UCSD-AML1 (cell line): ENCODE data around the gene FUT2.
A peak's percentile ranks its signal among the peaks of the same experiment; 100 is the strongest.
"Not testable (repeated sequence)": the region's sequence is repeated elsewhere in the genome, so short reads cannot be mapped to it uniquely, and the experiment has no call there.

ENCODE experiments used
- DNase-seq: peaks from one replicate; lab custom pipeline; 2025; ENCODE audit not compliant: unreplicated experiment; lab: John Stamatoyannopoulos, UW

FUT2 gene

DNA sequence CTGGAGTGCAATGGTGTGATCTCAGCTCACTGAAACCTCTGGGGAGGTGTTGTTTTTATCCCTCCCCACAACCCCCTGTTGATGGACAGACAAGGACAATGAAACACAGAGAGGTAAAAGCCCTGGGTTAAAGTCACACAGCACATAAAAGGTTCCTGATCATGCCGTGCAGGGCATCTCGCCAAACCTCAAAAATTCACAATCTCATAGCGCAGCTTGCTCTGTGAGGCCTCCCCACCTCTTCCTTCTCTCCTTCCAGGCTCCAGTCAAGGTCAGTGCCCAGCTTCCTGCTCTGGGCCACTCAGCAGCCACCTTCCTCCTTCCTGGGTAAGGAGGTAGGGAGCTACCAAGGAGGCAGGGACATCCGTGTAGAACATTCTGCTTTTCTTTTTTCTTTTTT is 2.3 kb downstream of the FUT2 start:
- DNase-seq, result peak; percentile 67

GRCh38 chr19:48702701-48703100 is 6.9 kb downstream of the FUT2 start:
- DNase-seq, result no peak

GRCh38 chr19:48703316-48703715 is 7.5 kb downstream of the FUT2 start:
- DNase-seq, result no peak

DNA sequence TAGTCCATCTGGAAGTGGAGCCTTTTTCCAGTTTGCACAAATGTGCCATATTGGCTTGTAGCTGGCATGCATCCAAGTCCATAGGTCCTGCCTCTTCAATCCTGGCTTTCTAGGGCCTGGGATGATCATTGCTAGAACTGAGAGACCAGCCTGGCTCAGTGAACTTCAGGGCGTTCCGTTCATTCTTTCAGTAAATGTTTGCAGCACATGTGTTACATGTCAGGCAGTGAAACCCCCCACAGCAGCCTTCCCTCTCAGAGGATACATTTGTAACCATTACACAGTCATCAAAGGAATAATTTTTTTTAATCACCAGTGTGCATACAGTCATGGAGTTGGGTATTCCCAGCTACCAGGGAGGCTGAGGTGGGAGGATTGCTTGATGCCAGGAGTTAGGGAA is 9.7 kb downstream of the FUT2 start:
- no peak for DNase-seq

DNA sequence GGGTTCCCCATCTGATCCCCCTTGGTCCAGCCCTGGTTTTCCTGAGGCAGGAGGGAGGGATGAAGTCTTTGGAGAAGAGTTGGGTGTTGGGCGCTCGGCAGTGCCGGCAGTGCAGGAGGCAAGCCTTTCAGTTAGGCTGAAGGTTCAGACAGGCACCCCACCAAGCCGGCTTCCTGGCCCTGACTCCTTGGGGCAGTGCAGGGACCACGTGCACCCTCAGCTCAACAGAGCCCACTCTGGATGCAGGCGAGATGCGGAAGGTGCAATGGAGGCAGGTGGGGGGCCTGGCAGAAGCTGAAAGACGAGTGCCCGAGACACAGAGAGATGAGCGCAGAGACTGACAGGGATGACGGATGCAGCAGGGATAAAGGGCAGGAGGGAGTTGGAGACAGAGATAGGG is 12.7 kb downstream of the FUT2 start:
- DNase-seq, result no peak

- DNase-seq, result no peak
Observed at GRCh38 chr19:48711106-48711662, 15.4 kb downstream of the FUT2 start.

GRCh38 chr19:48713041-48713863 is 17.5 kb downstream of the FUT2 start:
- no peak for DNase-seq

GRCh38 chr19:48713864-48714755 is 18.3 kb downstream of the FUT2 start:
- DNase-seq, result peak; percentile 100

GRCh38 chr19:48714759-48715675 is 19.2 kb downstream of the FUT2 start:
- DNase-seq, result no peak

DNA sequence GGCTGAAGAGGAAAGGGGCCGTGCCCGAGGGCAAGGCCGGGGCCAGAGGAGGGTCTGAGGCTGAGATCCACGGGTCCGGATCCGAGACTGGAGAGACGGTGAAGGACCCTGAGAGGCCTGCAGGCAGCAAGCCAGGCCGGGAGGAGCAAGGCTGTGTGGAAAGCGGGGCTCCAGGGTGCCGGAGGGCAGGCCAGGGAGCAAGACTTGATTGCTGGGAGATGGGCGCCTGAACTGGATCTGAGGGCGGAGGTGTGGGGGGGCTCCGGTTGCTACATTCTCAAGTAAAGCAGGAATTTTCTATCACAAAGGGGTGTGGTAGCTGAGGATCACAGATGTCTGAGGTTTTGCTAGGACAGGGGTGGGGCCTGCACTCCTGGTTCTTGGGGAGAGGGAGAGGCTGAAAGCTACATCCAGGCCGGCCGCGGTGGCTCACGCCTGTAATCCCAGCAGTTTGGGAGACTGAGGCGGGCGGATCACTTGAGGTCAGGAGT is 20.0 kb downstream of the FUT2 start:
- DNase-seq, result no peak

- DNase-seq, result no peak
Observed at GRCh38 chr19:48716562-48717291, 21.0 kb downstream of the FUT2 start.

DNA sequence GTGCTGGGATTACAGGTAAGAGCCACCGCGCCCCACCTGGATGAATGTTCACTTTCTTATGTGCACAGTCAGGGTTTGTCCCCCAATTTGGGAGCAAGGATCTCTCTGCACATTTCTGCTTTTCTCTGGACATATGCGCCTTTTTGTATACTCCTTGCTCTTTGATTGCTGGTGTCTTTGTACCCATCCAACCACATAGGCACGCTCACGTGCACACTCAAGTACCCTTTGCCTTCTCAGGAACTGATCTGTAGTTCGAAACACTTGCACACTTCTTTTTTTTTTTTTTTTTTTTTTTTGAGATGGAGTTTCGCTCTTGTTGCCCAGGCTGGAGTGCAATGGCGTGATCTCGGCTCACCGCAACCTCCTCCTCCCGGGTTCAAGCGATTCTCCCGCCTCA is 22.3 kb downstream of the FUT2 start:
- not testable (repeated sequence) for DNase-seq

- DNase-seq, result no peak
Observed at GRCh38 chr19:48718711-48719231, 23.0 kb downstream of the FUT2 start.

DNA sequence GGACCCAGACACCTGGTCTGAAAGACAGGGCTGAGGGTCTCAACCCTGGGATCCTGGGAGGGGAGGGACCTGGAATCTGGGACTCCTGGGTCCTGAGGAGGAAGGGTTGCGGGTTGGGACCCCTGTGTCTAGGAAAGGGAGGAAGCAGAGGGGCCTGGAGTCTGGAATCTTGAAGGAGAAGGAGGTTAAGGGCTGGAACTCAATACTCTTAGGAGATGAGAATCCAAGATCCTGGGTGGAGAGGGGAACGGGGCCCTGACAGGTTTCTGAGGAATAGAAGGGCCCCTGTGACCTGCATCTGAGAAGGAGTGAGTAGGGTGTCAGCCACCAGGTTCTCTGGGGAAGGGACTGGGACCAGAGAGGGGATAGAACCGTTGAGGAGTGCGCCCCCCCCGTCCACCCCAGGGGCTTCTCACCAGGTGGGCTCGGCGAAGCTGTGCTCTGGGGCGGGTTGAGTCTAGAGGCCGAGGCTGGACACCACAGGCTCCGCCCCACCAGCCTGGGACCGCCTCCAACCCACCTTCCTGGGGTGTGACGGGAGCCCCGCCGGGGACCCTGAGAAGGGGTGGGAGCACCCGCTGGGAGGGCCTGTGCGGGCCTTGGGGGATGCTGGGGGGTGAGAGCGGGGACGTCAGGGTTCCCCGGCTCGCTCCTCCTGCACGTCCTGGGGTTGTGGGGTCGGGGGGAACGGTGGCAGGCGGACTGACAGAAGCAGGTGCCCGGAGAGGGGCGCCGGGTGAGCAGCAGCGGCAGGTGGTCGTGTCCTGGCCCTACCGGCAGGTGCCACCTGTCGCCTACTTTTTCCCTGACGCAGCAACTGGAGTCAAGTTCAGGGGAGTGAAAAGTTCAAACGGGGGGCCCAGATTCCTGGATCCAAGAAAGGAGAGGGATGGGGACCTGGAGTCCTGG is 23.7 kb downstream of the FUT2 start, which contains the start of gene MAMSTR:
MAMSTR (minus strand) TSS at position 463 of the 909 bp plus-strand sequence. CDS start 694 bp downstream, outside the sequence.
- no peak for DNase-seq

- DNase-seq, result no peak
Observed at GRCh38 chr19:48720251-48720612, 24.5 kb downstream of the FUT2 start.

- DNase-seq, result no peak
Observed at GRCh38 chr19:48720613-48721296, 25.0 kb downstream of the FUT2 start.

DNA sequence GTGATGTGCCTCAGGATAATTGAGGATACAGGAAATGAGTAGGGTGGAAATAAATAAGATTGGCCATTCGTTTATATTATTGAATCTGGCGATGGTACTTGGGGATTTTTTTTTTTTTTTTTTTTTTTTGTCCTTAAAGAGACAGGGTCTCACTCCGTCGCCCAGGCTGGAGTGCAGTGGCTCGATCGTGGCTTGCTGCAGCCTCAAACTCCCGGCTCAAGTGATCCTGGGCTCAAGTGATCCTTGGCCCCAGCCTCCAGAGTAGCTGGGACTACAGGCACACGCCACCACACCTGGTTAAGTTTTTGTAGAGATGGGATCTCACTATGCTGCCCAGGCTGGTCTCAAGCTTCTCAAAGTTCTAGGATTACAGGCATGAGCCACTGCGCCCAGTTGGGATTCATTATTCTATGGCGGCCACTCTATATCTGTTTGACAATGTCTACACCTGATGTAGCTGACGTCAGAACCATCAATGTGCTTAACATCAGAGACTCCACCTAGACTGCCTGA is 26.5 kb downstream of the FUT2 start:
- DNase-seq, result no peak
